Brain microvascular endothelial cell (primary cell): ENCODE results near the gene HSF5.

Experiments used
- DNase-seq: peaks from one replicate; pipeline ENCODE4 v3.0.0-alpha.2; 2020
- H3K27ac ChIP-seq: fragments of 250-450 bp; sonication (Bioruptor Pico); 2 replicates; pipeline ENCODE4 v1.5.1; 2020; ENCODE audit warnings: mild to moderate bottlenecking, moderate library complexity
- H3K27me3 ChIP-seq: fragments of 250-450 bp; sonication (Bioruptor Pico); replicated peaks from 2 replicates; pipeline ENCODE4 v1.5.1; 2020; ENCODE audit warnings: mild to moderate bottlenecking
- H3K36me3 ChIP-seq: fragments of 250-450 bp; sonication (Bioruptor Pico); replicated peaks from 2 replicates; pipeline ENCODE4 v1.5.1; 2020; ENCODE audit warnings: mild to moderate bottlenecking
- H3K4me3 ChIP-seq: 2 replicates; pipeline ENCODE4 v1.5.1; 2011; ENCODE audit warnings: low read depth, mild to moderate bottlenecking, control low read depth, low read length, moderate library complexity
- in situ Hi-C: cut with HindIII; loops from 2 replicates; pipeline ENCODE4 v1.10.0; 2017; ENCODE audit warnings: low sequenced_read_pairs, low pct_ligation_motif_present
- TF ChIP-seq, protein P1 (sequence below): IDR thresholded peaks from 2 replicates; pipeline ENCODE4 v1.5.1; 2011; ENCODE audit warnings: low read depth, mild to moderate bottlenecking, moderate library complexity, low read length, control low read depth, inconsistent platforms; ENCODE audit errors: missing control alignments

The HSF5 gene

GRCh38 chr17:58380207-58381123 is 107.7 kb downstream of the HSF5 start:
- in situ Hi-C loops = no loop called here
- Histone ChIP-seq H3K27ac (no peak overlapping the region), H3K36me3 (no peaks in the 10 kb centered on the region), H3K27me3 (no peaks in the 10 kb centered on the region), H3K4me3 (no peak overlapping the region)
- no peak for DNase-seq
- TF ChIP-seq, protein P1, sequence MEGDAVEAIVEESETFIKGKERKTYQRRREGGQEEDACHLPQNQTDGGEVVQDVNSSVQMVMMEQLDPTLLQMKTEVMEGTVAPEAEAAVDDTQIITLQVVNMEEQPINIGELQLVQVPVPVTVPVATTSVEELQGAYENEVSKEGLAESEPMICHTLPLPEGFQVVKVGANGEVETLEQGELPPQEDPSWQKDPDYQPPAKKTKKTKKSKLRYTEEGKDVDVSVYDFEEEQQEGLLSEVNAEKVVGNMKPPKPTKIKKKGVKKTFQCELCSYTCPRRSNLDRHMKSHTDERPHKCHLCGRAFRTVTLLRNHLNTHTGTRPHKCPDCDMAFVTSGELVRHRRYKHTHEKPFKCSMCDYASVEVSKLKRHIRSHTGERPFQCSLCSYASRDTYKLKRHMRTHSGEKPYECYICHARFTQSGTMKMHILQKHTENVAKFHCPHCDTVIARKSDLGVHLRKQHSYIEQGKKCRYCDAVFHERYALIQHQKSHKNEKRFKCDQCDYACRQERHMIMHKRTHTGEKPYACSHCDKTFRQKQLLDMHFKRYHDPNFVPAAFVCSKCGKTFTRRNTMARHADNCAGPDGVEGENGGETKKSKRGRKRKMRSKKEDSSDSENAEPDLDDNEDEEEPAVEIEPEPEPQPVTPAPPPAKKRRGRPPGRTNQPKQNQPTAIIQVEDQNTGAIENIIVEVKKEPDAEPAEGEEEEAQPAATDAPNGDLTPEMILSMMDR = no peak

DNA sequence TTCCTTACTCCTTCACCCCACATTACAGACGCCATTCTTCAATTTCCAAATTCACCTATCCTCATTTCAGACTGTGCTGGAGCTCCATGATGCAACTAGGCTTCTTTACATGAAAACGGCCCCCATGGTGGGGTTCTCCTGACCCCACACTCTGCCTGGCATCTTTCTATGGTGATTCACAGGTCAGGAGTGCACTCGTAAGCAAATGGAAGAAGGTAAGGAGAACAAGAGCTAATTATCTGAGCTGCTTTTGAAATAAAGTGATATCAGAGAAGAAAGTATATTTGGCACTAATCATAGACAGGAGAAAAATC is 108.7 kb downstream of the HSF5 start:
- no peak overlapping the region for H3K27ac ChIP-seq
- TF ChIP-seq, protein P1 = no peak
- no peak for DNase-seq
- in situ Hi-C loops = no loop called here
- H3K4me3 ChIP-seq = no peak overlapping the region
- no peaks in the 10 kb centered on the region for H3K36me3 ChIP-seq
- no peaks in the 10 kb centered on the region for H3K27me3 ChIP-seq

- Histone ChIP-seq H3K4me3 (no peak overlapping the region), H3K36me3 (no peaks in the 10 kb centered on the region)
- TF ChIP-seq, protein P1 = no peak
These were observed 109.3 kb downstream of the HSF5 start for GRCh38 chr17:58378733-58379510.

DNA sequence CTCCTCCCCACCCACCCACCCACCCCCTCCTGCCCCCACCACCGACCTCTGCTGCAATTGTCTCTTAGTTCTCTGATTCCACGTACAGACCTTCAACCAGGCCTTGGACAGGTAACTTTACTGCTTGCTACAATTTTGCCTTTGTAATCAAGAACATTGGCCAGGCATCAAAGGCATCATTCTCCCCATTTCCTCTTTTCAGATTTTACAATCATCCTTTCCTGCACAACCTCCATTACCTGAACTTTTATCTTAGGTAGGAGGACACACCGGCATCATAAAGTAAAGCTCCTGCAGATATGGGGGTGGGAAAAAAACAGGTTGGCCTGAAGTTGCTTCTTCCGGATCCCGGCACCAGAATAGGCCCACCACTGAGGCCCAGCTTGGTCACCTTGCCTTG is 110.5 kb downstream of the HSF5 start:
- in situ Hi-C loops = no loop called here
- Histone ChIP-seq H3K4me3 (no peak overlapping the region), H3K27me3 (no peaks in the 10 kb centered on the region), H3K36me3 (no peaks in the 10 kb centered on the region), H3K27ac (no peak overlapping the region)
- DNase-seq = no peak
- TF ChIP-seq, protein P1 = no peak

More at GRCh38 chr17:58378733-58379510, 109.3 kb downstream of the HSF5 start:
- Histone ChIP-seq H3K27ac (no peak overlapping the region), H3K27me3 (no peaks in the 10 kb centered on the region)
- no peak for DNase-seq
- in situ Hi-C loops = no loop called here

GRCh38 chr17:58377093-58377601 is 111.1 kb downstream of the HSF5 start:
- no peak for DNase-seq
- in situ Hi-C loops = no loop called here
- H3K4me3 ChIP-seq = no peak overlapping the region
- no peak overlapping the region for H3K27ac ChIP-seq
- H3K36me3 ChIP-seq = no peaks in the 10 kb centered on the region
- TF ChIP-seq, protein P1 = no peak
- no peaks in the 10 kb centered on the region for H3K27me3 ChIP-seq
